ENCODE data around the gene TRPV6. TPM values are rescaled to one million over a fixed set of nuclear protein-coding genes. Genes with fewer than 3 reads are reported as not detected.

Gene TRPV6
- polyA plus RNA-seq, 3 donors, result 0.44 TPM; not detected in 2

GRCh38 chr7:142862351-142862750 is 23.2 kb downstream of the TRPV6 start:
- Mint-ChIP-seq H3K4me1 (peaks cover 25% of the 10 kb centered on the region), H3K9me3 (no peaks in the 10 kb centered on the region), H3K4me3 (no peak overlapping the region), H3K27ac (no peak overlapping the region), H3K27me3 (ENCODE audit: low read depth in 3 of 3) (no peaks in the 10 kb centered on the region), H3K36me3 (peaks cover 32 to 35% of the 10 kb centered on the region in 2 donors)
- Histone ChIP-seq H3K9me3 (replicated peaks in 1 of 2; ENCODE audit: control insufficient read depth in 1 of 2, insufficient read depth in 1 of 2, low read length in 2 of 2) (no peaks in the 10 kb centered on the region), H3K4me2 (replicated peaks; ENCODE audit: extremely low read depth, low read length, poor library complexity, severe bottlenecking) (no peak overlapping the region), H3K4me1 (ENCODE audit: control insufficient read depth in 1 of 2, insufficient read depth in 2 of 2, low read length in 2 of 2) (peaks cover 12% of the 10 kb centered on the region in 2 donors), H3K27ac (ENCODE audit: low read depth in 1 of 2, low read length in 2 of 2) (no peak overlapping the region), H3K36me3 (replicated peaks in 1 of 2; ENCODE audit: control insufficient read depth in 1 of 2, insufficient read depth in 2 of 2, low read length in 2 of 2) (peaks cover 16 to 36% of the 10 kb centered on the region in 2 donors), H3K4me3 (replicated peaks in 1 of 3; ENCODE audit: low read depth in 2 of 3, low read length in 3 of 3) (no peak overlapping the region), H3K9ac (ENCODE audit: insufficient read depth, low read length, poor library complexity, severe bottlenecking) (no peak overlapping the region), H2AFZ (ENCODE audit: insufficient read depth, low read depth, low read length, poor library complexity, severe bottlenecking) (no peak overlapping the region), H3K27me3 (ENCODE audit: control insufficient read depth in 2 of 2, insufficient read depth in 2 of 2, low read length in 2 of 2) (no peaks in the 10 kb centered on the region), H4K20me1 (ENCODE audit: insufficient read depth, low read length) (no peaks in the 10 kb centered on the region), H3K79me2 (ENCODE audit: insufficient read depth, low read length) (no peaks in the 10 kb centered on the region)
- WGBS (ENCODE audit: insufficient coverage), result 100% methylated on average over 1 of the region's 4 CpGs
- no peak for DNase-seq
- intact Hi-C loops (cut with micrococcal nuclease), result no loop called here
- no peak for TF ChIP-seq CTCF (IDR thresholded peaks at IDR 0.05)

- Mint-ChIP-seq H3K4me3 (no peak overlapping the region), H3K4me1 (peaks cover 33% of the 10 kb centered on the region), H3K27ac (no peak overlapping the region), H3K36me3 (peaks cover 38 to 39% of the 10 kb centered on the region in 2 donors), H3K27me3 (ENCODE audit: low read depth in 3 of 3) (peaks cover 0 to 3% (median 0%) of the 10 kb centered on the region in 3 donors), H3K9me3 (no peaks in the 10 kb centered on the region)
- intact Hi-C loops (cut with micrococcal nuclease), result no loop called here
- Histone ChIP-seq H4K20me1 (ENCODE audit: insufficient read depth, low read length) (no peaks in the 10 kb centered on the region), H3K36me3 (replicated peaks in 1 of 2; ENCODE audit: control insufficient read depth in 1 of 2, insufficient read depth in 2 of 2, low read length in 2 of 2) (peaks cover 16 to 36% of the 10 kb centered on the region in 2 donors), H3K9me3 (replicated peaks in 1 of 2; ENCODE audit: control insufficient read depth in 1 of 2, insufficient read depth in 1 of 2, low read length in 2 of 2) (no peaks in the 10 kb centered on the region), H3K4me3 (replicated peaks in 1 of 3; ENCODE audit: low read depth in 2 of 3, low read length in 3 of 3) (no peak overlapping the region), H3K4me1 (ENCODE audit: control insufficient read depth in 1 of 2, insufficient read depth in 2 of 2, low read length in 2 of 2) (peaks cover 14 to 18% of the 10 kb centered on the region in 2 donors), H3K27ac (ENCODE audit: low read depth in 1 of 2, low read length in 2 of 2) (no peak overlapping the region), H3K79me2 (ENCODE audit: insufficient read depth, low read length) (no peaks in the 10 kb centered on the region), H3K27me3 (ENCODE audit: control insufficient read depth in 2 of 2, insufficient read depth in 2 of 2, low read length in 2 of 2) (no peaks in the 10 kb centered on the region), H2AFZ (ENCODE audit: insufficient read depth, low read depth, low read length, poor library complexity, severe bottlenecking) (no peak overlapping the region), H3K4me2 (replicated peaks; ENCODE audit: extremely low read depth, low read length, poor library complexity, severe bottlenecking) (no peak overlapping the region), H3K9ac (ENCODE audit: insufficient read depth, low read length, poor library complexity, severe bottlenecking) (no peak overlapping the region)
- WGBS (ENCODE audit: insufficient coverage), result 100% methylated on average over 2 of the region's 3 CpGs
- DNase-seq, result no peak
- no peak for TF ChIP-seq CTCF (IDR thresholded peaks at IDR 0.05)
Measured at GRCh38 chr7:142860968-142861367, 24.6 kb downstream of the TRPV6 start.

Measured in CD14-positive monocyte (primary cell).